ENCODE data around the gene CELA2A. TPM values are rescaled to one million over a fixed set of nuclear protein-coding genes. Genes with fewer than 3 reads are reported as not detected.
A peak's percentile ranks its signal among the peaks of the same experiment; 100 is the strongest.

CELA2A gene
- not detected in 2 replicates for total RNA-seq (2021)
- Bru-seq, nascent RNA: percentile 8 among the genes with signal in this experiment
- BruChase-seq, experiment 1, labeled RNA remaining after a 2-hour chase: percentile 7 among the genes with signal in this experiment
- BruChase-seq, experiment 2, labeled RNA remaining after a 6-hour chase: percentile 9 among the genes with signal in this experiment
- long read RNA-seq: 0 reads

- TF ChIP-seq CTCF (conservative IDR thresholded peaks at IDR 0.05) (no peak), EZH2 (IDR thresholded peaks at IDR 0.05; ENCODE audit: low read depth) (no peak)
- no TSS peak for BruUV-seq (replicated peaks)
- Histone ChIP-seq H3K79me2 (ENCODE audit: low read depth) (no peaks in the 10 kb centered on the region), H4K20me1 (ENCODE audit: insufficient read depth) (no peaks in the 10 kb centered on the region), H3K36me3 (ENCODE audit: low read depth) (no peaks in the 10 kb centered on the region), H3K9me3 (ENCODE audit: insufficient read depth, low read depth) (no peaks in the 10 kb centered on the region), H3K4me3 (no peak within 1 kb of the TSS), H3K4me2 (no peak within 1 kb of the TSS), H3F3A (ENCODE audit: insufficient read depth, low read depth) (peaks cover 6% of the 10 kb centered on the region; the same call in 1 of the 2 replicates), H3K27ac (no peak within 1 kb of the TSS), H3K9me2 (ENCODE audit: insufficient read depth) (no peaks in the 10 kb centered on the region), H3K27me3 (ENCODE audit: insufficient read depth, low read depth) (no peaks in the 10 kb centered on the region), H3K4me1 (replicated peaks; ENCODE audit: insufficient read depth) (peaks cover 15% of the 10 kb centered on the region), H2AFZ (no peak within 1 kb of the TSS)
- POLR2A ChIA-PET (ENCODE audit: unreplicated experiment): no interaction called here
- intact Hi-C loops (cut with micrococcal nuclease; ENCODE audit: unreplicated experiment): no loop called here
- CTCF ChIA-PET: interaction anchor here (0.6 kb wide), 1 partner anchor 1043 kb away, joined by 4 read pairs; no protein-coding TSS in a partner anchor
- no peak for DNase-seq
These were observed at the start of gene CELA2A for GRCh38 chr1:15456313-15456954. Gene CELA2A (plus strand): TSS chr1:15456732. CDS start chr1:15456754, 22 bp downstream.

- POLR2A ChIA-PET (ENCODE audit: unreplicated experiment): no interaction called here
- Histone ChIP-seq H4K20me1 (ENCODE audit: insufficient read depth) (peaks cover 6% of the 10 kb centered on the region), H3K4me3 (no peak overlapping the region), H3K36me3 (ENCODE audit: low read depth) (no peaks in the 10 kb centered on the region), H3K27ac (no peak overlapping the region), H3K9me2 (ENCODE audit: insufficient read depth) (no peaks in the 10 kb centered on the region), H3K9me3 (ENCODE audit: insufficient read depth, low read depth) (no peaks in the 10 kb centered on the region), H3F3A (ENCODE audit: insufficient read depth, low read depth) (peaks cover 10% of the 10 kb centered on the region; the same call in 1 of the 2 replicates), H2AFZ (no peak overlapping the region), H3K4me2 (no peak overlapping the region), H3K27me3 (ENCODE audit: insufficient read depth, low read depth) (no peaks in the 10 kb centered on the region), H3K4me1 (replicated peaks; ENCODE audit: insufficient read depth) (peaks cover 8% of the 10 kb centered on the region), H3K79me2 (ENCODE audit: low read depth) (peaks cover 26% of the 10 kb centered on the region)
- CTCF ChIA-PET: no interaction called here
- no peak for DNase-seq
- TF ChIP-seq EZH2 (IDR thresholded peaks at IDR 0.05; ENCODE audit: low read depth): no peak
- TF ChIP-seq CTCF (conservative IDR thresholded peaks at IDR 0.05): no peak
- BruUV-seq (replicated peaks): no TSS peak
- intact Hi-C loops (cut with micrococcal nuclease; ENCODE audit: unreplicated experiment): no loop called here
These were observed 49.0 kb upstream of the CELA2A start for GRCh38 chr1:15407580-15407979.

GRCh38 chr1:15408890-15409387 lies 47.6 kb upstream of the CELA2A start:
- Histone ChIP-seq H3K36me3 (ENCODE audit: low read depth) (no peaks in the 10 kb centered on the region), H3K27ac (no peak overlapping the region), H3K9me3 (ENCODE audit: insufficient read depth, low read depth) (no peaks in the 10 kb centered on the region), H2AFZ (peak overlapping the region; percentile 52; the same call in 1 of the 2 replicates), H3K27me3 (ENCODE audit: insufficient read depth, low read depth) (no peaks in the 10 kb centered on the region), H4K20me1 (ENCODE audit: insufficient read depth) (peaks cover 6% of the 10 kb centered on the region), H3K4me3 (peak overlapping the region; percentile 75), H3K9me2 (ENCODE audit: insufficient read depth) (no peaks in the 10 kb centered on the region), H3K4me2 (peak overlapping the region; percentile 94), H3K79me2 (ENCODE audit: low read depth) (peaks cover 40% of the 10 kb centered on the region), H3F3A (ENCODE audit: insufficient read depth, low read depth) (peaks cover 10% of the 10 kb centered on the region; the same call in 1 of the 2 replicates), H3K4me1 (replicated peaks; ENCODE audit: insufficient read depth) (peaks cover 16% of the 10 kb centered on the region)
- intact Hi-C loops (cut with micrococcal nuclease; ENCODE audit: unreplicated experiment): no loop called here
- BruUV-seq (replicated peaks): TSS peak; percentile 45
- DNase-seq: no peak
- POLR2A ChIA-PET (ENCODE audit: unreplicated experiment): interaction anchor here (0.5 to 0.7 kb wide), 2 partner anchors 18 to 86 kb away, joined by 3 to 4 read pairs; no protein-coding TSS in a partner anchor
- TF ChIP-seq CTCF (conservative IDR thresholded peaks at IDR 0.05) (no peak), EZH2 (IDR thresholded peaks at IDR 0.05; ENCODE audit: low read depth) (no peak)
- CTCF ChIA-PET: no interaction called here

Measured in PC-9 (cell line).